Activated T-helper 2 cell treated with anti-CD3 and anti-CD28 coated beads, Interferon-gamma antibody, Interleukin-2, Interleukin-4, amounts not matched to agents 10 μg/mL and 5 μg/mL and 100 μg/mL, durations not matched to agents 14 hours and 24 hours and 36 hours (primary cell): ENCODE data around the gene WDR91. TPM values are rescaled to one million over a fixed set of nuclear protein-coding genes. Genes with fewer than 3 reads are reported as not detected.

ENCODE experiments used
- DNase-seq: peaks from one replicate; pipeline ENCODE4 v3.0.0; 2021; ENCODE audit warnings: low spot score
- H3K27ac Mint-ChIP-seq: one replicate; pipeline ENCODE4 v1.8.0; 2021; ENCODE audit warnings: mixed read lengths
- H3K27me3 Mint-ChIP-seq: one replicate; pipeline ENCODE4 v1.8.0; 2021; ENCODE audit warnings: low read depth, mixed read lengths
- H3K36me3 Mint-ChIP-seq: one replicate; pipeline ENCODE4 v1.8.0; 2021; ENCODE audit warnings: low read depth, mixed read lengths
- H3K4me1 Mint-ChIP-seq: one replicate; pipeline ENCODE4 v1.8.0; 2021; ENCODE audit warnings: low read depth, mixed read lengths
- H3K4me3 Mint-ChIP-seq: one replicate; pipeline ENCODE4 v1.8.0; 2021; ENCODE audit warnings: low read depth, mild to moderate bottlenecking, moderate library complexity, mixed read lengths
- H3K9me3 Mint-ChIP-seq: one replicate; pipeline ENCODE4 v1.8.0; 2021; ENCODE audit warnings: mixed read lengths
- intact Hi-C: fragments of 100-400 bp; cut with micrococcal nuclease; formaldehyde crosslinking; loops from one replicate; pipeline ENCODE4 v1.15.1; 2023
- total RNA-seq: library from RNA; stranded (reverse); gene quantifications from 2 replicates; pipeline ENCODE4 v1.2.3, GENCODE V29; 2022

Gene WDR91
- total RNA-seq, 1 donor from 2014 or later, result 19.2 TPM

DNA sequence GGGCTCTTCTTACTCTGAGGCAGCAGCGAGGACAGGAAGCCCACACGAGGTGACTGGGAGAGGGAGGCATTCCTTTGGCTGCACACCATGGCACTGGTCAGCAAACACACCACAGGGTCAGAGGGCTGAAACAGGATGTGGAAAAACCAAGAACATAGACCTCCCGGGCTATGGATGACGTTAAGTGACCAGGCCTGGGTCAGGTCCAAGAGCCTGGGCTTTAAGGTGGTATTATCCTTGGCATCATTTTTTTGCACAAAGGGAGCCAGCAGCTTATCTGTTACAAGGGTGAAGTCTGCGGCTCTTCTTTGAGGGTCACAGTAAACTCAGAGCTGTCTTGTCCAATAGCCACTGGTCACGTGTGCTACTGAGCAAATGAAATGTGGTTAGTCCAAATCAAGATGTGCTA is 7.0 kb downstream of the WDR91 start:
- peaks cover 34% of the 10 kb centered on the region for H3K4me1 Mint-ChIP-seq

DNA sequence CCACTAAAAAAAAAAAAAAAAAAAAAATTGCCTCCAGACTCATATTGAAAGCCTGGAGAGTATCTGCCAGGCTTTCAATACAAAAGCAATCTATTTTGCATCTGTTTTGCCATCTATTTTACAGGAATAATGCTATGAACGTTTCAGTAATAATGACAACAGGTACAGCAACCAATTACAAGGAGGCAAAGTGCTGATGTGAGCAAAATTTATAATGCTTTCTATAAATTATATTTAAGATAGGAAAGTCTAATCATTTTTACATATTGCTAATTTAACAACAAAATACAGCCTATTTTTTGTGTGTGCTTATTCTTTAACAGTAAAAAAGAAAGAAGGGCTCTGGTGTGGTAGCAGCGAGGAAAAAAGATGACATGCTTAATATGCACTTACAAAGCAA is 10.0 kb downstream of the WDR91 start:
- DNase-seq, result no peak
- no peak overlapping the region for H3K4me3 Mint-ChIP-seq
- H3K9me3 Mint-ChIP-seq, result no peaks in the 10 kb centered on the region
- intact Hi-C loops, result no loop called here
- peaks cover 20% of the 10 kb centered on the region for H3K4me1 Mint-ChIP-seq
- H3K36me3 Mint-ChIP-seq, result peaks cover 53% of the 10 kb centered on the region
- no peak overlapping the region for H3K27ac Mint-ChIP-seq
- no peaks in the 10 kb centered on the region for H3K27me3 Mint-ChIP-seq

More for the DNA sequence above, 7.0 kb downstream of the WDR91 start:
- no peak for DNase-seq
- H3K4me3 Mint-ChIP-seq, result no peak overlapping the region
- intact Hi-C loops, result no loop called here
- H3K9me3 Mint-ChIP-seq, result no peaks in the 10 kb centered on the region
- no peak overlapping the region for H3K27ac Mint-ChIP-seq
- no peaks in the 10 kb centered on the region for H3K27me3 Mint-ChIP-seq
- H3K36me3 Mint-ChIP-seq, result peaks cover 36% of the 10 kb centered on the region

DNA sequence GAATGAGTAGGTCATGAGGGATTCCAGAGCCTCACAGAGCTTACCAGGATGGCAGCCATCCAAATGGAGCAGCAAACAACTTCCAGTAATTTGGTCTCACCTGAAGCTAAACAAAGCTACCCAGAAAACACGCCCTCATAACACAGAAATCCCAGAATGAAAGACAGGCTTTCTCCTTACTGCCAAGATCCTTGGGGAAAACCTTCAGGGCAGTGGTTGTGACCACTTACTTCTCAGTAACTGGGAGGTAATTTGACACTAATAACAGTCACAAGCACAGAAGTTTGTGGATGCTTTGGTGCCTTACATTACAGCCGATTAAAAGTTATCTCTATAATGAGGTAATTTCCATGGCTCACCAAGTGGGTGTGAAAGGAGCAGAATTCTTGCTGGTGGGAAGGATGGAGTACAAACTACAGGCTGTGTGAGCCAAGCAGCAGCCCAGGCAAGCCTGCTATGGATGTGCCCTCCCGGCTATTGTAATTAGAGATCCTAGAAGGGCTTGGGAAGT is 10.4 kb downstream of the WDR91 start:
- DNase-seq, result no peak

DNA sequence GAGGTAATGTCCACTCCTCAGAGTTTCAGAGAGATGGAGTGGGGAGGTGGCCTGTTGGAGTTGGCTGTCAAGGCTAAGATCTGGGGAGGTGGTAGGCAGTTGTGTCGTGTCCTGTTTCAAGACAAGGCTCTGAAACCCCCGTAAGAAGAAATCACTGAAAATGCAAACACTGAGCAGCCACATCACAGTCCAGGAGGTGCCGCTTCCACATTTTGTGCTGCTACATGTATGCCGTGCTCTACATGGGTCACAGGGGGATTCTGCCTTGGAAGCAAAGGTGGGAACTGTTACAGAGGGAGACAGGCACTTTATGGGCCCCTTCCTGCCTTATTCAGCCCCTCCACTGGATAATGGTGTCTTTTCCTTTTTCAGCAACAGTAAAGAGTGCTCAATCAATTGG is 11.9 kb downstream of the WDR91 start:
- no peak overlapping the region for H3K4me3 Mint-ChIP-seq
- H3K4me1 Mint-ChIP-seq, result peaks cover 18% of the 10 kb centered on the region
- intact Hi-C loops, result no loop called here
- H3K36me3 Mint-ChIP-seq, result peaks cover 59% of the 10 kb centered on the region
- no peak for DNase-seq
- H3K9me3 Mint-ChIP-seq, result no peaks in the 10 kb centered on the region
- no peaks in the 10 kb centered on the region for H3K27me3 Mint-ChIP-seq
- no peak overlapping the region for H3K27ac Mint-ChIP-seq

More for the DNA sequence above, 10.4 kb downstream of the WDR91 start:
- H3K4me3 Mint-ChIP-seq, result no peak overlapping the region
- peaks cover 54% of the 10 kb centered on the region for H3K36me3 Mint-ChIP-seq
- H3K9me3 Mint-ChIP-seq, result no peaks in the 10 kb centered on the region
- H3K27ac Mint-ChIP-seq, result no peak overlapping the region
- intact Hi-C loops, result no loop called here
- H3K27me3 Mint-ChIP-seq, result no peaks in the 10 kb centered on the region
- peaks cover 18% of the 10 kb centered on the region for H3K4me1 Mint-ChIP-seq

DNA sequence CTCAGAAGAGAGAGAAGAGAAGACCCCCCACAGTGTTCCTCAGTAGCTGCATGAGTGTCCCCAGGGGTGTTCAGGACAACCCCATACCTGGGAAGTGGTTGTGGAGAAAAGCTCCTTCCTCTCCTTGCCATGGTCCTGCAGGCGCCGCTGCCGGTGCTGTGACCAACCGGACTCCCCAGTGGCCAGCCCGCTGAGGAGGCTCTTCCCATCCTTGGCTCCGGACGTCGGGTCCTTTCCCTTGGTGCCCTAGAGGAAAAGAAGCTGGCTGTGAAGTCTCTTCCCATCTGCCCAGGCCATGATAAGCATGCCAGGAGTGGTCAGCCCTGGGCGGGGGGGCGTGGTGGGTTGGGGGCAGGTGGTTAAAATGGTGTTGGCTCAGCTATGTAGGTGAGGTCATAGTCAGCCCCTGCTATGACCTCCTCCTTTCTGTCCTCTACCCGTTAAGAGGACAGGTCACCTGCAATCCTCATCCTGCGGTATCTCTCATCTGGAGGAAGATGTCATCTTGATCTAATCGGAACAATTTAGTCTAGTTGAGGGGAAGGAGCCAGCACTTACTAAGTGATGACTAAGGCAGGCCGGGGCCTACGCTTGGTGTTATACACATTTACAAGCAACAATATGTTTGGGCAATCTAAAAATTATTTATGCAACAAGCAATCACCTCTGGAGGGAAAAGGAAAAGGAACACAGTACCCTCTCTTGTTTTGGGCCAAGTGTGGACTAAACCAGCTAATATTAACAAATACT is 13.2 kb downstream of the WDR91 start:
- peaks cover 61% of the 10 kb centered on the region for H3K36me3 Mint-ChIP-seq
- H3K4me3 Mint-ChIP-seq, result no peak overlapping the region
- intact Hi-C loops, result no loop called here
- H3K27ac Mint-ChIP-seq, result no peak overlapping the region
- peaks cover 11% of the 10 kb centered on the region for H3K4me1 Mint-ChIP-seq
- no peaks in the 10 kb centered on the region for H3K27me3 Mint-ChIP-seq
- no peak for DNase-seq
- no peaks in the 10 kb centered on the region for H3K9me3 Mint-ChIP-seq

DNA sequence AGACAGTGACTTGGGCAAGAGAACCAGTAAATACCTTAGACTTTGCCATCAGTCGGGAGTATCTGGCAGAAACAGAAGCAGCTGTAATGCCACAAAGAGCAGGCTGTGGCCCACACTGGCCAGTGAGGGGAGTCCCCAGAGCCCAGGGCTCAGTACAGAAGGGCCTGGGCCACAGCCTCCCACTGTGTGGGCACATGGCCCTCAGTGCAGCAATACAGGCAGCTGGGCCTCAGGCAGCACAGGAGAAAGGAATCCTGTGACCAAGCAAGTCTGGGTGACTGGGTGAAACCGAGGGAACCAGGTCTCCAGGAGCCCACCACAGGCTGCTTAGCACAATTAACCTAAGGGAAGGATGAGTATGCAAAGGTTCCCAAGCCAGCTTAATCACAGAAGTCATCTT is 14.0 kb downstream of the WDR91 start:
- H3K9me3 Mint-ChIP-seq, result no peaks in the 10 kb centered on the region
- peaks cover 67% of the 10 kb centered on the region for H3K36me3 Mint-ChIP-seq
- no peak overlapping the region for H3K4me3 Mint-ChIP-seq
- intact Hi-C loops, result no loop called here
- DNase-seq, result no peak
- peaks cover 7% of the 10 kb centered on the region for H3K4me1 Mint-ChIP-seq
- H3K27me3 Mint-ChIP-seq, result no peaks in the 10 kb centered on the region
- no peak overlapping the region for H3K27ac Mint-ChIP-seq

DNA sequence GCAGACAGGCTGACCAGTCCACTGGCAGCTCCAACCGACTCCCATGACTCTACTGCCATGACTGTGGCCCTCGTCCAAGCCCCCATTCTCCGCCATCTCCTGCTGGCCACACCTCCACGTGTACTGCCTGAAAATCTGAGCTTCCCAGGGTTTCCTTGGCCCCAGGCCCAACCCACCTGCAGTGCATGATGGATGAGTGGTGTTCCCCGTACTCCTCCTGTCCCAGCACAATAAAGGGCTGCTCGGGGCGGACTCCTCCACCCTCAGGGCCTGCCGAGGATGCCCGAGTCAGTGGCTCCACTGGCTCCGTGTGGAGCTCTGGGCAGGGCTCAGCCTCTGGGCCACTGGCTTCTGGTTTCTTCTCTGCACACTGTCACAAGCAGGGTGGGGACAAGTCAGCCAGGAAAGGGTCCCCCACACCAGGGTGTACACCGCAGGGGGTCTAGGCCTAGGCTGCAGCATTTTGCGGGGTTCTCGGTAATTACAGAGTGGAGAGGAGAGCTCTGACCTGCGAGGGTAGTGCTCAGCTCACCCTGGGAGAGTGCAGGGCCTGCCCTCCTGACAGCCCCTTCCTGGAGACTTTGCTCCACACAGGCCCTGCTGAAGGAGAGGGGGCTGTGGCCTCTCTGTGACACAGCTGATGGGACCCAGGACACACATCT is 15.2 kb downstream of the WDR91 start:
- H3K9me3 Mint-ChIP-seq, result no peaks in the 10 kb centered on the region
- H3K27ac Mint-ChIP-seq, result no peak overlapping the region
- peaks cover 3% of the 10 kb centered on the region for H3K4me1 Mint-ChIP-seq
- no peak for DNase-seq
- no peak overlapping the region for H3K4me3 Mint-ChIP-seq
- intact Hi-C loops, result no loop called here
- no peaks in the 10 kb centered on the region for H3K27me3 Mint-ChIP-seq
- peaks cover 66% of the 10 kb centered on the region for H3K36me3 Mint-ChIP-seq

DNA sequence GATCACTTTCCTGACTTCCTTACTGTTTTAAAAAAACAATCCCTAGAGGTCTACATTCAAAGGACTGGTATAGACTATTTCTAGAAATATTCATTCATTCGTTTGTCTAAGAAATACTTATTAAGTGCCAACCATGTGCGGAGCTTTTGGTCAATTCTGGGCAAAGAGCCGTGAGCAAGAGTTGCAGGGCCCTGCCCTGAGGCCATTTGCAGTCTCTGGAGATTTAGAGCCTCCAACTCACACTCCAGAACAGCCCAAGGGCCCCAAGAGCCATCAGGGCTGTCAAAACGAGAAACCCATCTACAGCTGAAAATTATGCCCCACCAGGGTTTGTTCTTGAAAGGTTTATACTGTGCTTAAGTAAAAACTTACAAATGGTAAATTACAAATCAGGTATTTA is 16.2 kb downstream of the WDR91 start:
- Mint-ChIP-seq H3K36me3 (peaks cover 75% of the 10 kb centered on the region), H3K9me3 (no peaks in the 10 kb centered on the region), H3K4me1 (peaks cover 3% of the 10 kb centered on the region), H3K4me3 (no peak overlapping the region), H3K27ac (no peak overlapping the region), H3K27me3 (no peaks in the 10 kb centered on the region)
- intact Hi-C loops, result no loop called here
- DNase-seq, result no peak

DNA sequence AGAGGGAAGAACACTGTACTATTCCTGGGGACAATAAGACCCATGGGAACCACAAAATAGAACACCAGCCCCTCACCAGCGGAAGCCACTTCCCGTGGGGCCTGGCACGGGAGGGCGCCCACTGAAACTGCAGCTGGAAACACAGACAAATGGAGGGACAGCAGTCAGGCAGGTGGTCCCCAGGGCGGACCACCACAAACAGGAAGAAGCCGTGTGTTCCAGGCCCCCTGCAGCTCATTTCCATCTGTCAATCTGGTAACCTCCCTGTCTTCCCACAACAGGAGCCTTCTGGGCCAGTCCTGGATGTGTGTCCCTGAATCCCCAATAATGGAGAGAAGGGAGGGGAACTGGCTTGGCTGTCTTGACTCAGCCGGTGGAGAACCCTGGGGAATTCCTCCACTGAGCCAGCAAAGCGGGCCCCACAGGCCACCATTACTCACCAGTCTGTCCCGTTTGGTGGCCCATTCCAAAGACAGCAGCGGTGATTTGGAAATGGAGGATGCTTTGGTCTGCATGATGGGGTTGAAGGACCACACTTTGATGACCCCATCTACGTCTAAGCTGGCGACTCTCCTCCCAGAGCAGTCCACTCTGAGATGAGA is 16.7 kb downstream of the WDR91 start:
- H3K4me3 Mint-ChIP-seq, result no peak overlapping the region
- DNase-seq, result no peak
- peaks cover 76% of the 10 kb centered on the region for H3K36me3 Mint-ChIP-seq
- peaks cover 3% of the 10 kb centered on the region for H3K4me1 Mint-ChIP-seq
- intact Hi-C loops, result no loop called here
- H3K27me3 Mint-ChIP-seq, result no peaks in the 10 kb centered on the region
- no peak overlapping the region for H3K27ac Mint-ChIP-seq
- no peaks in the 10 kb centered on the region for H3K9me3 Mint-ChIP-seq

DNA sequence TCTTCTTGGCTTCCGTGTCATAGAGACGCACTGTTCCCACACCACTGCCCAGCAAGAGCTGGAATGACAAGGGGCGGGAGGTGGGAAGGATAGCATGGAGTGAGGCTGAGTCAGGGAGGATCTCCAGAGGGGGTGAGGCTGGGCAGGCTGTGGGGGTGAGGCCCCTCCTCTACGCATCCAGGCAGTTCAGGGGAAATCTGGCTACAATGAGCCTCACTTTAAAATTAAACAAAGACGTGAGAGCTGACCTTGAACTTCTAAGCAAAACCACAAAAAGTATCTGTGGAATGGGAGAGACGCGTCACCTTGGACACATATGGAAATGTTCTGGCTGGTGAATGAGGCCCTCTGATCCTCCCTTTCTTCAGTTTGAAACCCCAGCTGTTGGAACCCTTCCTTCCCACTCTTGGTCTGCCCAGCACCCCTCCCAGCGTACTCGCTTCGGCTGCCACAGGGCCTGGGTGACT is 17.7 kb downstream of the WDR91 start:
- Mint-ChIP-seq H3K27me3 (no peaks in the 10 kb centered on the region), H3K4me3 (no peak overlapping the region), H3K9me3 (no peaks in the 10 kb centered on the region), H3K36me3 (peaks cover 76% of the 10 kb centered on the region), H3K27ac (no peak overlapping the region), H3K4me1 (peaks cover 3% of the 10 kb centered on the region)
- no peak for DNase-seq
- intact Hi-C loops, result no loop called here

DNA sequence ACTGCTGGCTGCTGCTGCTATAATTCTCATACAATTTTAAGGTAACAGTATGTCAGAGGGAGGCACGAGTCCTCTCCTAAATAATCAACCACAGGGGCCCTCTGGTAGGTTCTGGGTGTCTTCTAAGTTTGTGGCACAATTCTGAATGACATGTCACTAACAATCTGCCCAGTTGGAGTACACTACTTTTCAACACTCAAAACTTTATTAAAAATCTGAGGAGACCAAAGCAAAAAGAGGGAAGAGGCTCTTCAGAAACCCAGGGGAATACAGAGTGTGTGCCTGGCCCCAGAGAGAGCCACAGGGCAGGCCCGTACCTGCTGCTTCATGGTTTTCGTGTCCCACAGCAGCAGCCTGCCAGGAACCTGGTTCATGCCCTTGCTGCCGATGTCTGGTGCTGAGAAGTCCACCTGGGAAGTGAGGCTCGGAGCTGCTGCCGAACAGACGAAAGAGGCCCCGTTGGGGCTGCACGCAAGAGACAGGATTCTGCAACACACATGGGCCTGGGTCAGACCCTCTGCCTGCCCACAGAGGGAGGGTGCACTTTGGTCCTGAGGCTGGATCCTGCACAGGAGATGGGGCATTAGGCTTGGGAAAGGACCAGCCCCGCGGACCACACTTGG is 18.3 kb downstream of the WDR91 start:
- Mint-ChIP-seq H3K9me3 (no peaks in the 10 kb centered on the region), H3K36me3 (peaks cover 75% of the 10 kb centered on the region), H3K4me3 (no peak overlapping the region), H3K27ac (no peak overlapping the region), H3K27me3 (no peaks in the 10 kb centered on the region), H3K4me1 (no peaks in the 10 kb centered on the region)
- DNase-seq, result no peak
- intact Hi-C loops, result no loop called here

DNA sequence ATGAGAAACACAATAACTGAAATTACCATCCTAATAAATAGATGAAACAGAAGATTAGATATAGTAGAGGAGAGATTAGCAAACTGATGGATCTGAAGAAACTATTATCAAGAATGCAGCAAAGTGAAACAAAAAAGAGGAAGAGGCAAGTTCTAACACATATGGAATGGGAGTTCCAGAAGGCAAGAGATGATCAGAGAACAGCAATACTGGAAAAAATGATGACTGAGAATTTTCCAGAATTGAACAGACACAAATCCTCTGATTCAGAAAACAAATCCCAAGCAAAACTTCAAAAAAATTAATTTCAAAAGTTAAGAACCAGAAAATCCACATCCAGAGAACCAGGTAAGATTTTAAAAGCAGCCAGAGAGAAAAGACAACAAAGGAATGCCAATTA is 20.6 kb downstream of the WDR91 start:
- H3K27ac Mint-ChIP-seq, result no peak overlapping the region
- no peak for DNase-seq
- H3K36me3 Mint-ChIP-seq, result peaks cover 78% of the 10 kb centered on the region
- intact Hi-C loops, result no loop called here
- H3K9me3 Mint-ChIP-seq, result no peaks in the 10 kb centered on the region
- no peaks in the 10 kb centered on the region for H3K4me1 Mint-ChIP-seq
- H3K27me3 Mint-ChIP-seq, result no peaks in the 10 kb centered on the region
- H3K4me3 Mint-ChIP-seq, result no peak overlapping the region
